Inflammatory macrophage treated with lipopolysaccharide for 4 hours (primary cell): ENCODE results near the gene HTR3D.
A peak's percentile ranks its signal among the peaks of the same experiment; 100 is the strongest.
"Not testable (repeated sequence)": the region's sequence is repeated elsewhere in the genome, so short reads cannot be mapped to it uniquely, and the experiment has no call there.

Experiments
- DNase-seq: peaks from one replicate; pipeline ENCODE4 v3.0.0-alpha.2; 2020

Gene HTR3D

GRCh38 chr3:184016811-184017671 is 14.5 kb upstream of the HTR3D start:
- DNase-seq = peak; percentile 57

- peak; percentile 93 for DNase-seq
Observed at GRCh38 chr3:184017672-184018423, 13.7 kb upstream of the HTR3D start, which contains the start of gene ABCC5. ABCC5 (minus strand) TSS chr3:184017884; CDS start chr3:184014392, 3,492 bp downstream.

DNA sequence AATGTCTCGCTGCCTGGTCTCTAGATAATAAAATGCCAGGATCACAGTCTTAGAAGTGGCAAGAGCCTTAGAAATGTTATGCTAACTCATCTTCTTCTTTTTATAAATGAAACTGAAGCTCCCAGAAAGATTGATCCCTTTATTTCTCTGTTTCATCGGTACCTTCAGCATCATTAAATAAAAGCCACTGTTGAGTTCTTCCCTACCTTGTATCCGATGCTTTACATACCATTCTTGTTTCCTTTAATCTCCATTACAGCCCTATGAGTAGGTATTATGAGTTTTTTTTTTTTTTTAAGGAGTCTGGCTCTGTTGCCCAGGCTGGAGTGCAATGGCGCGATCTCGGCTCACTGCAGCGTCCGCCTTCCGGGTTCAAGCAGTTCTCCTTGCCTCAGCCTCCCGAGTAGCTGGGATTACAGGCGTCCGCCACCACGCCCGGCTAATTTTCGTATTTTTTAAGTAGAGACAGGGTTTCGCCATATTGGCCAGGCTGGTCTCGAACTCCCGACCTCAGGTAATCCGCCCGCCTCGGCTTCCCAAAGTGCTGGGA is 13.0 kb upstream of the HTR3D start:
- DNase-seq = no peak

- peak; percentile 89 for DNase-seq
Observed at GRCh38 chr3:184022323-184022722, 9.2 kb upstream of the HTR3D start.

DNA sequence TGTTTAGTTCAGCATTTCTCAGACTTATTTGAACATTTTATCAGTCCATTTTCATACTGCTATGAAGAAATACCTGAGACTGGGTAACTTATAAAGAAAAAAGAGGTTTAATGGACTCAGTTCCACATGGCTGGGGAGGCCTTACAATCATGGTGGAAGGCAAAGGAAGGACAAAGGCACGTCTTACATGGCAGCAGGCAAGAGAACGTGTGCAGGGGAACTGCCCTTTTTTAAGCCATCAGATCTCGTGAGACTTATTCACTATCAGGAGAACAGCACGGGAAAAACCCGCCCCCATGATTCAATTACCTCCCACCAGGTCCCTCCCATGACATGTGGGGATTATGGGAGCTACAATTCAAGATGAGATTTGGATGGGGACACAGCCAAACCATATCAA is 6.3 kb upstream of the HTR3D start:
- not testable (repeated sequence) for DNase-seq

- DNase-seq = not testable (repeated sequence)
Observed at GRCh38 chr3:184028275-184028890, 3.2 kb upstream of the HTR3D start.

- no peak for DNase-seq
Observed at GRCh38 chr3:184029443-184029842, 2.1 kb upstream of the HTR3D start.

DNA sequence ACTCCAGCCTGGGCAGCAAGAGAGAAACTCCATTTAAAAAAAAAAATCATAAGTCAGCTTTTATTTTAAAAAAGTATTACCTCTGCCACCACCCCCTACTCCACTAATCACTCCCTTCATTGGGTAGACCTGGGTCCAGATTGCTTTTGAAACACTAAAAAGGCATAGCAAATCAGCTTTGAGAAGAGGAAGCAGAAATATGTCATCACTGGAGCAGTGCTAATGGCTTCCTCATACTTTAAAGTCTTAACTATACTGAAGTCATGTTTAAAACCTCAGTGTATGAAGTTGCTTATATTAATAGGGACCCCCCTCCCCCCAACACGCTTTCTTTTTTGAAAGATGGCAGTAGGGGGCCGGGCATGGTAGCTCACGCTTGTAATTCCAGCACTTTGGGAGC is 1.0 kb upstream of the HTR3D start:
- peak; percentile 44 for DNase-seq

GRCh38 chr3:184037816-184038215 is 6.3 kb downstream of the HTR3D start:
- no peak for DNase-seq

GRCh38 chr3:184038307-184038706 is 6.8 kb downstream of the HTR3D start:
- DNase-seq = not testable (repeated sequence)

DNA sequence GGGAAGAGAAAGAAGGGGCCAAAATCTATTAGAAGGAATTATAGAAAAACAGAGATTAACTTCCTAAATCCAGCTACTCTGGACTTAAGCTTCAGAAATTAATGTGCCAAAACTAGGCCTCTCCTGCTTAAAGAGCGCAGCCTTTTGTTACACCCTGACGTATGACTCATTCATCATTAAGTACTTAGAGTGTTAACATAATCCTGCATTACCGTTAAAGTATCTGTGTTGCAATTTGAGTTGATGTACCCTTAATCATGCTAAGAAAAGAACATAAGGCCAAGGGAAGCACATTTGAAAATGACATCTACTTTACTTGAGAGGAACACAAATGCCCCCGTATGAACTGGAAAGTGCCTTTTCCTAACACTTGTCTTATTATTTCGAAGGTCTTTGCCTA is 7.9 kb downstream of the HTR3D start:
- peak; percentile 7 for DNase-seq

- peak; percentile 25 for DNase-seq
Observed at GRCh38 chr3:184040010-184040409, 8.5 kb downstream of the HTR3D start.

DNA sequence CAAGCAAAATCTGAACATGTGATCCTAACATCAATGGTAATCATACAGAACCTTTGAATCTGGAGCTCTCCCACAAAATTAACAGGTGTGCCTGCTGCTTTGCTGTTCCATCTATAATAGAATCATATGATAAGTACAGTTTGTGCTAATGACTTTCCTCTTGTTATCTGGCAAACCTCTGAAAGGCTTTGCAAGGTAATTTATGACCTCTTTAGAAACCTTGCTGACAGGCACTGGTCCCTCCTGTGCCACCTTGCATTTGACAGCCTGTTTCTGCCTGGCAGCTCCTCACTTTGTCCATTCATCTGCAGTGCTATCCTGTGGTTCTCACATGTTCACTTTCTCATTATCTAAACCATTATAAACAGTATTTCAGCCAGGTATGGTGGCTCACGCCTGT is 11.1 kb downstream of the HTR3D start:
- no peak for DNase-seq

- no peak for DNase-seq
Observed at GRCh38 chr3:184045995-184046394, 14.5 kb downstream of the HTR3D start.

GRCh38 chr3:184050217-184050847 is 18.8 kb downstream of the HTR3D start:
- no peak for DNase-seq

GRCh38 chr3:184052767-184053166 is 21.2 kb downstream of the HTR3D start, which contains the start of gene HTR3C:
HTR3C (plus strand) TSS chr3:184053047; CDS start chr3:184053081, 34 bp downstream.
- DNase-seq = no peak

DNA sequence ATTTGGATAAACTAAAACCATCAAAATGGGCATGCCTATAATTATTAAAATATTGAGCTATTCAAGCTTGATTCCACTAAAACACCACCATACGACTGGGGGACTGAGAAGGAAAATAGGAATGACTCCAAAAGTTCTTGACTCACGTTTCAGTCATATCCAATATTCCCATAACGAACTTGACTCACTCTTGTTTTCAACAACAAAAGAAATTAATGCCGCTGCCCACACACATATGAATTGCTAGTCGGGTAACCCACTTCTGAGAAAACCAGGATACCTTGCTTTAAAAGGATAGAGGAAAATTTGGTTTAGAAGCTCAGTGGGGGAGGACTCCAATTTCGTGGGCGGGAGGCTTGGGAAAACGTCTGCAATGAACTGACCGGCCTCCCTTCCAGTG is 26.5 kb downstream of the HTR3D start:
- DNase-seq = no peak

DNA sequence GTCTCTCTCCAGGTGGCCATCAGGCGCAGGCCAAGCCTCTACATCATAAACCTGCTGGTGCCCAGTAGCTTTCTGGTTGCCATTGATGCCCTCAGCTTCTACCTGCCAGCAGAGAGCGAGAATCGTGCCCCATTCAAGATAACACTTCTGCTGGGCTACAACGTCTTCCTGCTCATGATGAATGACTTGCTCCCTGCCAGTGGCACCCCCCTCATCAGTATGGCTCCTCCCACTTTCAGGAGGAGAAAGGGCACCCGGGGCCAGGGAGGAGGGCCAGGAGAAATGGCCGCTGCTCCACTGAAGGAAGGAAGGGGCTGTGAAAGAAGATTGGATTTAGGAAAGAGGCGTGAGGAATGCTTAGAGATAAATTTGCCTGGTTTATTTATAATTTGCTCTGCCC is 27.9 kb downstream of the HTR3D start:
- DNase-seq = no peak

- DNase-seq = no peak
Observed at GRCh38 chr3:184062637-184063036, 31.1 kb downstream of the HTR3D start.

DNA sequence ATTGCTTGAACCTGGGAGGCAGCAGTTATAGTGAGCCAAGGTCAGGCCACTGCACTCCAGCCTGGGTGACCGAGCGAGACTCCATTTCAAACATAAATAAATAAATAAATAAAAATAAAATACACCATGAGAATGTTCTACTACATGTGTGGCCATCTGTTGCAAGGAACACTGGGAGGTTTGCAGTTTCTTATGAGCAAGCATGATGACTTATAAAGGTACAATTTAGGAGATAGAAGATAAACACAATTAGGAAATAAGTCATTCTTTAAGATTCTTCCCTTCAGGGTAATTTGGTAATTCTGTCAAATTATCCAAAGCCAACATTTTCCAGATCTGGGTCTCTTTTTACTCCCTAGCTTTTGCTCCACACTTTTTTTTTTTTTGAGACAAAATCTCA is 34.7 kb downstream of the HTR3D start:
- no peak for DNase-seq

DNA sequence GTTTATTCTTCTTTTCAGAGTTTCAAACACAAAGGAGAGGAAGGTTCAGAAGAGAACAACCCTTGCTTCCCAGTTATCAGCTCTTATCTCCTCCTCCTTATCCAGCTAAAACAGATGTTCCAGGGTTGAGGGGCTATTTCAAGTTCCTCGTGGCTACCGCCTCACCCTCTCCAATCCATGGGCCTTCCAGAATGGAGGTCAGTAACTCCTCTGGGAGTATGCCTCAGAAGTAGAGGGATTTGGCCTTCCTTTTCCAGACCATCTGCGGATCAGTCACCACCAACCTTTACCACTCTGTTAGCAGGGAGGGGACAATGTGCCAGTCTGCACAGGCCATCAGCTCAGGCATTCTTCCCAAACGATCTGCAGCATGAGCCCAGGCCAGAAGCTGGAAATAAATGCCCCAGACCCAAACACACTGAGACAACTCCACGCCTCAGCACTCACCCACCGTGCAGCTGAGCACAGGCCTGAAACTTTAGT is 36.1 kb downstream of the HTR3D start:
- DNase-seq = no peak

GRCh38 chr3:184068344-184068743 is 36.8 kb downstream of the HTR3D start:
- DNase-seq = no peak
